NCI-H460 (cell line): Measurements from ENCODE around the gene PIGA. TPM values are rescaled to one million over a fixed set of nuclear protein-coding genes. Genes with fewer than 3 reads are reported as not detected.

Experiments
- total RNA-seq: library from RNA; depleted of rRNA; stranded (reverse); fragments of >200 nt; shearing (Covaris generic); gene quantifications from 2 replicates; pipeline ENCODE4 v1.2.3, GENCODE V29; 2014; rRNA removed

PIGA gene
- total RNA-seq, 1 experiment from 2014 or later = 23.9 TPM

Other genes starting within 250 kb of the PIGA start
- 24.5 and 28.4 TPM in 2 replicates for gene ASB9, start 65.4 kb downstream of the PIGA start, total RNA-seq
- not detected in 2 replicates for gene ASB11, start 19.9 kb downstream of the PIGA start, total RNA-seq
- gene VEGFD, start 48.9 kb upstream of the PIGA start, total RNA-seq = 2.3 and 2.9 TPM in 2 replicates
- gene PIR, start 157.8 kb upstream of the PIGA start, total RNA-seq = 179 and 186 TPM in 2 replicates
- not detected in 2 replicates for gene BMX, start 165.3 kb upstream of the PIGA start, total RNA-seq